NOMO-1 (cell line): ENCODE measurements around the gene SCN5A.

Experiments
- DNase-seq, 2 experiments: peaks; one replicate each; lab custom pipeline; 2025; ENCODE audit not compliant: unreplicated experiment in 2 of 2; lab: John Stamatoyannopoulos, UW

SCN5A gene

DNA sequence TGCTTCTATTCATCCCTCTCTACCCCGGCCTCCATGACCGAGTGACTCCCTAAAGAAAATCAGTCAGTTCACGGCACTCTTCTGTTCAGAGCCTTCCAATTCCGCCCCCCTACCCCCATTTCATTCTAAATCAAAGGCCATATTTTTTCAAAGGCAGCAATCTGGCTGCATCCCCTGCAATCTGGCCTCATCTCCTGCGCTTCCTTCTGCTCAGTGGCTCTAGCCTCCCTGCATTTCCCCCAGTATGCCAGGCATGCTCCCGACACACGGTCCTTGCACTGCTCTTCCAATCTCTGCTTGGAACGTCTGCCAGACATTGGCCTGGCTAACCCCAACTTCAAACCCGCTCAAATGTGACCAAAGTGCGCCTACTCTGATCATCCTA, 85.6 kb downstream of the SCN5A start:
- DNase-seq, result no peak

DNA sequence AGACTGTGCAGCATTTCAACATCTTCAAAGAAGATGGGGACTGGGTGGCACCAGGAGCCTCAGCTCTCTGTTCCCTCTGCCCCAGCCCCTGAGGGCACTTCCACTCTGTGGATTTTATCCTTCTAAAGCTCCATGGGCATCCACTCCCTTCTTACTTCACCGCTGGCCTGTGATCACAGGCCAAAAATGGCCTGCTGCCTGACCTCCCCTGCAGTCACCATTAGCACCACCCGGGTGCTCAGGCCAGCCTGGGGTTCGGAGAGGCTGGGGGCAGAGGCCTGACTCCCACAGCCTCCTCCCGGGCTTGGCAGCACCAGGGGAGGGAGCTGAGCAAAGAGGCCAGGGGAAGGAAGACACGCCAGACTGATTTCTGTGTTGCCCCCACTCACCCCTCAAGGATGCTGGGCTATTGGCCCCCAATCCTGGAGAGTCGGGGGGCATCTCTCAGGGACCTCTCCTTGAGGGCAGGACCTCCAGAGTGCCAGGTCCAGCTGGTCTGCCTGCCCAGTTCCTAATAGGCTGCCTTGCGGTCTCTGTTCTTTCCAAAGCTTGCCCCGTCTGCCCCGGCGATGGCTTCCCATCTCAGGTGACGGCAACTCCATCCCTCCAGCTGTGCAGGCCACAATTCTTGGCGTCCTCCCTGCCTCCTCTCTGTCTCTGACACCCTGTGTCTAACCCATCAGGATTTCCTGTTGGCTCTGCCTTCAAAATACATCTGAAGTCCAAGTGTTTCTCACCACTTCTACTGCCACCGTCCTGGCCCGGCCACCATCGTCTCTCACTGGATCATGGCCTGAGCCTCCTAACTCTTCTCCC, 86.2 kb downstream of the SCN5A start:
- DNase-seq, result no peak

DNA sequence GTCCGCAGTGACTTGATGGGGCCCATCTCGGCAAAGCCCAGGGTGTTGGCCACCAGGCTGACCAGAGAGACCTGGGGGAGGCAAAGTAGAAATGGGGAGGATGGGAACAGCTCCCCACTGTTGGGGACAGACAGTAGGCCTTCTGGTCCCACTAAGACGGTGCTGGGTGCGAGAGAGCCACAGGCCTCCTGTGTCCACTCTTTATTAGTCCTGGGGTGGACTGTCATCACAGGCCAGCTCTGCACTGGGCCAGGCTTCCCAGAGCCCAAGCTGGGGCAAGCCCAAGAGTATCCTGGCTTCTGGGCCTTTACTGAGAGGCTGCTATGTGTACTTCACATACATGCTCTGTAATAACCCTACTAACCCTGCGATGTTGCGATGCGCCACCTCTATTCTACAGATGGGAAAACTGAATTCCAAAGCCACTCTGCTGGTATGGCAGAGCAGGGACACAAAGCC, 87.0 kb downstream of the SCN5A start:
- DNase-seq, result no peak

DNA sequence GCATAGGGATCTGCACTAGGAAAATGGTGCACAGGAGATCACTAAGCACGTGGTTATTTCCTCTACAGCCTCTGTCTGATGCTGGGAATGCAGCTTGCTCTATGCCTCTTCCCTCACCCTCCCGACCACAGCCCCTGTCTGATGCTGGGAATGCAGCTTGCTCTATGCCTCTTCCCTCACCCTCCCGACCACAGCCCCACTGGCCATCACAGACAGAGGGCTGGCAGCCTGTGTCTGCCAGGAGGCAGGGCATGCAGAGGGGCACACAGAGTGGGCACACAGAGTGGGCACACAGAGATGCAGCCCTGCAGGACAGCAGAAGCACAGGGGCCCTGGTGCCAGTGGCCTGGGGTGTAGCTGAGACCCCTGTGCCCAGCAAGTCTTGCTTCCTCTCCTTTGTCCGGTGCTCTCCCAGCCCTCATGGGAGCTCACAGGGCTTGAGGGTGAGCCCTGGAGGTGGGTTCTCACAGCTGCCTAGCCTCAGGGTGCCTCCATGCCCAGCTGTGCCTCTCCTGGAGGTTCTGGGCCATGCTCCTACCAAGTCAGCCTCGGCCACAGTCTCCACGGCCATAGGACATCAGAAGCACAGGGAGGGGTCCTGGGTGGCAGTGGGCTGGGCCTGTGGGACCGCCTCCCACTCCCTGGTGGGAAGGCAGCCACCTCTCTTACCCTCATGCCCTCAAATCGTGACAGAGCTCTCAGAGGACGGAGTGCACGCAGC, 87.6 kb downstream of the SCN5A start:
- DNase-seq, result no peak

DNA sequence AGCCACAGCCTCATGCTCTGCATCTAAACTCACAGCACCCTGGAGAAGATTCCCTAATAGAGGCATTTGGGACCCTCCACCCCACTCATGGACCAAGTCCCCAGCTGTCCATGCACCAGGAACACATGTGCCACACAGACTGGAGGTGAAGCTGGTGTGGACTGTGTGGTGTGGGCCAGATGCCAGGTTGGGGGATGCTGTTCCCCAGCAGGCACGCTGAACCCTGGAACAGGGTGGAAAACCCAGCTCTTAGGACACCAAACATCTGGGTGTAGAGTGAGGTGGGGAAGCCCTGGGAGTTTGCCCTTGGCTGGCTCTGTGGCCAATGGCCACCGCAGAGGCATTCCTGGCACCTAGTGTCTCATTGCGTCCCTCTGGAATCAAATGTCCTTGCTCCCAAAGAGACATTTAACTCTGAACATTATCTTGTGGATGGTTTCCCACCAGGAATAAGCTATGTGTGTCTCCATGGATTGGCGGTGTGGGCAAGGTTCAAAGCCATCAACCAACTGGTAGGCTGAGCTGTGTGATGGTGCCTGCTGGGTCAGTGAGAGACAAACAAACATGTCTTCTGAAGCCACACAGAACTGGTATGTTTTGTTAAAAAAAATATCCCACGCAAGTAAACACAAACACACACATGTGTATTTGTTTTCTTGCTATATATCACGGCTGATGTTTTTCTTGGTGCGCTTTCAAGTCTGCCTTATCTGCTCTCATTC, 88.3 kb downstream of the SCN5A start:
- no peak for DNase-seq

DNA sequence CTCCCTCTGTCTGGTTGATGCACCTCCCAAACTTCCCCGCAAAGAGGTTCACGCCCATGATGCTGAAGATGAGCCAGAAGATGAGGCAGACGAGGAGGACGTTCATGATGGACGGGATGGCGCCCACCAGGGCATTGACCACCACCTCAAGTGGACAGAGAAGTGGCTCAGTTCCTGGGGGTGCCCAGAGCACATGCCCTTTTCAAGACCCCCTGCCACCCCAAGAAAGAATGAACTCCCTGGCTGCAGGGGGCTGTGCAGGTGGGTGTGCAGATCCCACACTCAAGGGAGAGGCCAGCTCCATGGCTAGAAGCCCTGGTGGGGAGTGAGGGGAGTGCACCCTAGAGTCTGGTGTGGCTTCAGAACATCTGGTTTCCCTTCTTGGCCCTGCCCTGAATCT, 89.2 kb downstream of the SCN5A start:
- no peak for DNase-seq

DNA sequence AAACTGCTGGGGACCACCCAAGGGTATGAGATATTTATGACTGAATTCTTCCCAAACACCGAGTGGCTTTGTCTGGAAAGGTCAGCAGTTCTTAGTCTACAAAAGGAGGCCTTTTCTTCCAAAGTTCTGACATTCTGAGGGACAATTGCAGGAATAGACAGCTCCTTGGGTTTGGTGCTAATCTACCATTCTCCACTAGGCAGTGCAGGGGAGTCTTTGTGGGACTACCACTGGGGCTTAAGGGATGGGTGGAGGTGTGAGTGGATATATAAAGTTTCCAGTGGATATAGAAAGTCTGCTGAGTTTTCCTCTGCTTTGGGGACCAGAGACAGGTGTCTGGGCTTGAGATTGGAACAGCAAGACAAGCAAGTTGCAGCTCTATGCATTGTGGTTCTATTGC, 90.6 kb downstream of the SCN5A start:
- no peak for DNase-seq

DNA sequence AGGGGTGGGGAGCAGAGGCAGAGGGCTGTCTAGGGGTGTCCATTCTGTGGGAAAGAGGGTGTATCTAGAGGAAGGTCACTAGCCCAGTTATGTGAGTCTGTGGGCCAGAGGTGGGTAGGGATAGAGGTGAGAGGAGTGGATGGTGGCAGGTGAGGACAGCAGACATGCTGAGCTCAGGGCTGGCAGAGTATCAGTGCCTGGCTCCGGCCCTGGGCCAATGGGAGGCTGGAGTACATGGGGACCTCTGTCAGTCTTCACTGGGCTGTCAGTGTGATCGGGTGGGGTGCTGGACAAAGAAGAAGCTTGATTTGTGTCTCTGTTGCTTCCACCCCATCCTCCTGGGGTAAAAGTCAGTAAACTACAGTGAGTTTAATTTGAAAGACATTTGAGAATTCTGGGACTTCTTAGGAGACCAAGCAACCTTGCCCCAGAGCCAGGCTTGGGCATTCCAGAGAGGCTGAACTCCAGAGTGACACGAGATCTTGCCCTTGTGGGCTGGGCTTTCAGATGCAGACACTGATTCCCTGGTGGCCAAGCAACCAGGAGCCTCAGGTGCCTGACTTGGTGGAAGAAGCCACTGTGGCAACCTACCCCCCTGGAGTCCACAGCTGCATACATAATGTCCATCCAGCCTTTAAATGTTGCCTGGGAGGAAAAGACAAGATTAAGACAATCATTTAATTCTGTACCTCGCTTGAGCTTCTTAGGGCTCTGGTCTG, 92.7 kb downstream of the SCN5A start:
- DNase-seq, result no peak

DNA sequence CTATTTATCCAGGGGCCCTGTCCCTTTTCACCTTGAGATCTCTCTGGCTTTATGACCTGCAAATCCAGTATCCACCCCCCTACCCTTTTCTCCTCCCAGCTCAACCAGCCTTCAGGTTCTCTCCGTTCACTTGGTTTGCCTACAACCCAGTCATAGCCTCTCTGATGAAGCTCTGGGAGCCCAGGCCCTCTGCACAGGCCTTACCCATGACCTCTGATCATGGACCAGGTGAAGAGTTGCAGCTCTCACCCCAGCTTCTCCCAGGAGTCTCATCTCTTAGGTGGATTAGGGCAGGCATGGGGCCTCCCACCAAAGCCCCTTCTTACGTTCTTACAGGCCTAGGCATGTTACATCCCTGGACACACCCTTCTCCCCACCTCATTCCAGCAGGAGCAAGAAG, 93.6 kb downstream of the SCN5A start:
- no peak for DNase-seq

DNA sequence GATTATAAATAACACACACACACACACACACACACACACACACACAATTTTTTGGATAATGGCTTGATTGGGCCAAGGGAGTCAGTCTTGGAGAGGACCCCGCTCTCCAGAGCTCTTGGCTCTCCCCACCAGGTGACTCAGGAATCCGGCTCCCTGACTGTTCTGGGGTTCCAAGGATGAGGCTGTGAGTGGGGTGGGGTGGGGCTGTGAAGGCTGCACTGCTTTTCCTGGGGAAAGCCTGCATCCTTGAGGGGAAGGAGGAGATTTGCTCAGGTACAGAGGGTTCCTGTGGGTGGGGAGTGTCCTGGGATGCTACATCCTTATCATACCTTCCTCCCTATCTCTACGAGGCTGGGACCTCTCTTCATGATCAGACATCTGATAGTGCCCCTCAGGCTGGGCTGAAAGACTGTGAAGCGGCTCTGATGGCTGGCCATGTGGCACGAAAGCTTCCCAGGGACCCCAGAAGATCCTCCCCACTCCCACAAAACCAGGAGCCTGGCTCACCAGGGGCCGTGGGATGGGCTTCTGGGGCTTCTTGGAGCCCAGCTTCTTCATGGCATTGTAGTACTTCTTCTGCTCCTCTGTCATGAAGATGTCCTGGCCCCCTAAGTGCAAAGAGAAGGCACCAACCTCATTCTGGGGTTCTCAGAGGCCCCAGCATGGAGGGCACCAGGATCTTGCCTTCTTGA, 94.2 kb downstream of the SCN5A start:
- no peak for DNase-seq

DNA sequence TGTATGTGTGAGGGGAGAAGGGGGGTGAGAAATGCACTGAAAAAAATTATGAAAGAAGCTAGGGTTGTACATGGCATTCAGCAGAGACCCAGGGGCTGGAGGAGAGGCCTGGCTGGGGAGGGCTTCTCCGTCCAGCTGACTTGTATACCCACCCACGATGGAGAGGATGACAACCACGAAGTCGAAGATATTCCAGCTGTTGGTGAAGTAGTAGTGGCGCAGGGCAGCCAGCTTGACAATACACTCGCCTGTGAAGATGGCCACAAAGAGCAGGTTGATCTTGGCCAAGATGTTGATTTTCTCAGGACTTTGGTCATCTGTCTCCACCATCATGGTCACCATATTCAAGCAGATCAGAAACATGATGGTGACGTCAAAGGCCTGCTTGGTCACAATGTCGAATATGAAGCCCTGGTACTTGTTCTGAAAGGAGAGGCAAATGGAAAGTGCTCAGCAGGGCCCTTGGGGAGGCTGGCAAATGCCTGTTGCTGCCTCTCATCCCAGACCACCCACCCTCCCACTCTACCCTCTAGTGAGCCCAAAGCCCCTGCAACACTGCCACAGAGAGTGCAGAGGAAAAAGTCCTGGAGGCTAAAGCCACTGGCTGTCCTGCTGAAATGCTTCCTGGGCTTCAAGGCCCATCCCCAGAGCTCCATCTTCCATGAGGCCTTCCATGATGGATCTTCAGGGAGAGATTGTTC, 95.2 kb downstream of the SCN5A start:
- no peak for DNase-seq

DNA sequence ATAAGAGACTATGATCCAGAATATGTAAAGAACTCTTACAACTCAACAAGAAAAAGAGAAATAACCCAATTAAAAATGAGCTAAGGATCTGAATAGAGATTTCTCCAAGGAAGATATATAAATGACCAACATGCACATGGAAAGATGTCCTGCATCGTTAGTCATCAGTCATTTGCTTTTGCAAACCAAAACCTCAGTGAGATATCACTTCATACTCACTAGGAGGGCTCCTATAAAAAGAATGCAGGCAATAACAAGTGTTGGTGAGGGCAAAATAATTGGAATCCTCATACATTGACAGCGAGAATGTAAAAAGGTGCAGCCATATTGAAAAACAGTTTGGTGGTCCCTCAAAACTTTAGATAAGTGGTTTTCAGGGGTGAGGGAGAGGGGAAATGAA, 96.4 kb downstream of the SCN5A start:
- DNase-seq, result no peak

DNA sequence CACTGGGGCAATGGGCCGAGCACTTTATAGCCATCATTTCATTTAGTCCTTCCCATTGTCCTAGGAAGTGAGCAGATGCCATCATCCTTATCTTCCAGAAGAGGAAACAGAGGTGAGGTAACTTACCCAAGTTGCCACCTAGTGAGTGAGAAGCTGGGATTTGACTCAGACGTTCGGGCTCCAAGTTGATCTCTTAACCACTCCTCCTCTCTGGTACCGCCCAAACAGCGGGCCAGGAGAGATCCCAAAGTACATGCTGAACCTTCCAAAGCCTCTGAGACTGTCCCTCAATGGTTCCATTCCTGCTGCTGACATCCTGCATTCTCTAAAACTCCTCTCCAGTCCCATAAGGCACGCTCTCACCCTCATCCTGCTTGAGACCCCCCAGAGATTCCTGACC, 97.1 kb downstream of the SCN5A start:
- DNase-seq, result no peak

DNA sequence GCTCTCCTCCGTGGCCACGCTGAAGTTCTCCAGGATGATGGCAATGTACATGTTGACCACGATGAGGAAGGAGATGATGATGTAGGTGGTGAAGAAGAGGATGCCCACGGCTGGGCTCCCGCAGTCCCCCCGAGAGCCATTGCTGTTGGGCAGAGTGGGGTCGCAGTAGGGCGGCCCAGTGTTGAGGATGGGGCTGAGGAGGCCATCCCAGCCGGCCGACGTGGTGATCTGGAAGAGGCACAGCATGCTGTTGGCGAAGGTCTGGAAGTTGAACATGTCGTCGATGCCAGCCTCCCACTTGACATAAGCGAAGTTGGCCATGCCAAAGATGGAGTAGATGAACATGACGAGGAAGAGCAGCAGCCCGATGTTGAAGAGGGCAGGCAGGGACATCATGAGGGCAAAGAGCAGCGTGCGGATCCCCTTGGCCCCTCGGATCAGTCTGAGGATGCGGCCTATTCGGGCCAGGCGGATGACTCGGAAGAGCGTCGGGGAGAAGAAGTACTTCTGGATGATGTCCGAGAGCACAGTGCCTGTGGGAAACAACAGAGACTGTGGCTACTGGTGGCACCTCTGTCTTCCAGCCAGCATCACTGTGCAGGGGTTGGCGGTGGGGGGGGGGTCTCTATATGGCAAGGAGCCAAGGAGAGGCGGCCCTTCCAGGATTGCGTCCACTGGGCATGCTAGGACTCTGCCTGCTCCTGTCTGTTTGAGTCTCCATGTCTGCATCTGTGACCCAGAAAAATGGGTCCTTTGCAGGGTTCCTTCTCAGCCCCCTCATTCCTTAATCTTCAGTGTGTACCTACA, 98.3 kb downstream of the SCN5A start:
- no peak for DNase-seq

DNA sequence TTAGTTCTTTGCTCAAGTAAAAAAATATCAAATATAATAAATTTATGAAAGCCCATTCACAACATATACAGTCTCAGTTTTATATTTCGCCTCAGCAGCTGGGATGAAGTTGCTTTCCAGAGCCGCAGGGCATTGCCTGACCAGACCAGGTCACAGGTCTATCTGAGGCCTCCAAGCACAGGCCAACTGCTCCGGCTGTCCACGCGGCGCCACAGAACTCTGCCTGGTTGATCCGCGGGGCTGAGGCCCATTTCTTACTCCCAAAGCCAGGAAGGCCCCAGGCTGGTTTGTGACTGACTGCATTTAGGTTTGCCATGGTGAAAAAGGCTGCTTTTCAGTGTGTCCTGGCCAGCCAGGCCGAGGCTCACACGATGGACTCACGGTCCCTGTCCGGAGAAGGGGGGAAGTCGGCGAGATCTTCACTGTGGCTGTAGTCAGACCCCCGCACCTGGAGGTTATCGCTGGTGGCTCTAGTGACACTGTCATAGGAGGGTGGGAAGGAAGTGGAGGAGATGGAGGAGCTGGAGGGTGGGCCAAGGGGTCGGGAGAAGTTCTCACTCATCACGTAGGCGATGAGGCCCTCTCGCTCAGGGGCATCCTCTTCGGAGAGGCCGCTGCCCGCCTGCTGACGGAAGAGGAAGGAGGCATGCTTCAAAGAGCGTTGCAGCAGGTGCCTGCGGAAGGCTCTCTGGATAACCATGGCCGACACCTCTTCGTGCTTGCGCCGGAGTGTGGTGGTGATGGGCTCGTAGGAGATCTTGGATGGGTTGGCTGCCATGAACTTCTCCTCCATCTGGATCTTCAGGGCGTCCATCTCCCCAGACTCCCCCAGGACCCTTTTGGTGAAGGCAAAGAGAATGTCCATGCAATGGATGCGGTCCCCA, 99.3 kb downstream of the SCN5A start:
- no peak for DNase-seq

DNA sequence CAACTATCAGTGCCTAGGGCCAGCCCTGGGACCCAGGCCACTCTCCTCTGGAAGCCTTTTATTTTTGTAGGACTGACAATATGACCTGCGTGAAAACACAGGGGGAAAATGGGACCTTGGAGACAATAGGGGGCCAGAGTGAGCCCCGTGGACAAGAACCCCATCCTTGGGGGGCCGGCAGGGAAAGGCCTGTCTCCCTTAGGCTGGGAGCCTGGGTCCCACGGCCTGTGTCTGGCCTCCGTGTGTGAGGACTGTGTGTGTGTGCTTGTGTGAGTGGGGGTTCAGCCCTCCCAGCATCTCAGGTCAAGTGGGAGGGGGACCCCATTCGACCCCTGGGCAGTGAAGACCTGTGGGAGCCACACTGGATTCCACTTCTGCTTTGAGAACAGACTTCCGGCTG, 100.0 kb downstream of the SCN5A start:
- no peak for DNase-seq

DNA sequence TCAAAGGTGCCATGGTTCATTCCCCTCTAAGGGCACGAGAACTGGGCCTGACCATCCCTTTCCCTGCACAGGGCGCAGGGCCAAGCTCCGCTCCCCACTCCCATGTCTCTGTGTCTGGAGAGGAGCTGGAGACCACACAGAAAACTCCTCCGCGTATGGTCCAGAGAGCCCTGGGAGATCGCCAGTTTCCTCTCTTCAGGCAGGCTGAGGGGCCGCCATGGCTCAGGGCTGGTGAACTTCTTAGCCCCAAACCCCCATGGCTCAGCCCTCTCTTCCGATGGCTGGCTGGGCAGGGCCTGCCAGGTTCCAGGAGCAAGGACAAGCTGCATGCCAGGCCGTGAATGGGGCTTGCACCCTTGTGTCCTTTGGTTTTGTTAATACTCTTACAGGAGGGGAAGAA, 100.4 kb downstream of the SCN5A start:
- no peak for DNase-seq
